Thymus (tissue), 11 donors: ENCODE results near the gene HSD11B2. TPM values are rescaled to one million over a fixed set of nuclear protein-coding genes. Genes with fewer than 3 reads are reported as not detected.

Experiments used
- DNase-seq, 9 donors: peaks; one replicate each; pipeline ENCODE4 v3.0.0-alpha.2; 2013; ENCODE audit warnings: low spot score in 9 of 9, low read depth in 6 of 9, missing footprints in 1 of 9
- H3K27ac ChIP-seq, 2 donors: one replicate each; pipeline ENCODE4 v1.5.1; 2013; ENCODE audit warnings: control low read depth in 1 of 2, low read depth in 1 of 2, low read length in 1 of 2, mild to moderate bottlenecking in 1 of 2, moderate library complexity in 1 of 2
- H3K27me3 ChIP-seq, 2 donors: one replicate each; pipeline ENCODE4 v1.5.1; 2013; ENCODE audit warnings: low read length in 1 of 2; ENCODE audit not compliant: control insufficient read depth in 2 of 2, insufficient read depth in 1 of 2
- H3K36me3 ChIP-seq, 2 donors: one replicate each; pipeline ENCODE4 v1.5.1; 2013; ENCODE audit warnings: low read length in 1 of 2, mild to moderate bottlenecking in 1 of 2, moderate library complexity in 1 of 2; ENCODE audit not compliant: control insufficient read depth in 2 of 2, insufficient read depth in 2 of 2
- H3K4me1 ChIP-seq, 2 donors: one replicate each; pipeline ENCODE4 v1.5.1; 2013; ENCODE audit warnings: low read length in 2 of 2; ENCODE audit not compliant: control insufficient read depth in 2 of 2, insufficient read depth in 2 of 2
- H3K4me3 ChIP-seq, 2 donors: one replicate each; pipeline ENCODE4 v1.5.1; 2013; ENCODE audit warnings: low read length in 2 of 2, control low read depth in 1 of 2, mild to moderate bottlenecking in 1 of 2
- H3K9me3 ChIP-seq, 2 donors: one replicate each; pipeline ENCODE4 v1.5.1; 2013; ENCODE audit warnings: low read length in 1 of 2, mild to moderate bottlenecking in 1 of 2; ENCODE audit not compliant: control insufficient read depth in 2 of 2, insufficient read depth in 1 of 2
- WGBS: extraction: QIAGEN DNeasy Blood & Tissue Kit; methylation state at CpG from one replicate; pipeline ENCODE4 v1.1.7; 2013; 5-methylcytosine and 5-hydroxymethylcytosine counted together
- polyA plus RNA-seq: library from polyadenylated mRNA; stranded (reverse); fragments of 200-250 nt; gene quantifications from one replicate; pipeline ENCODE4 v1.2.3, GENCODE V29; 2013
- total RNA-seq: library from RNA; stranded (reverse); fragments of 120-200 nt; gene quantifications from one replicate; pipeline ENCODE4 v1.2.4, GENCODE V29; 2013
- donor health status: healthy.

The HSD11B2 gene
- total and polyA plus RNA-seq, 2 donors = 0.09 to 7.8 TPM

DNA sequence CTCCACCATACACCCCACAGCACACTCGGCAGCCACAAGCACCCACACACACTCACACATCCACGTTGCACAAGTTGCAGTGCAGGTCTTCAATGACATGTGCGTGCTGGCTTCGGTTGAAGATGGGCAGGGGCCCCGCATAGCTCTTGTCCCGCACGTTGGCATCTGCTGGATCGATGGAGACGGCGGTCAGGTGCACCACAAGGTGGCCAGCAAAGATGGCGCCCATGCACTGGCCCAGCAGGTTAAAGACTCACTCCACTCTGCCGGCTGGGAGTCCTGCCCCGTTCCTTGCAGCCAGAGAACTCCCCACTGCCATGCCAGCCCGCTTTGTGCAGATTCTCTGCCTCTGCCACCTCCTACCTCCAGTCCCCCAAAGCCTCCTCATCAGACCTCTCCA, 30.0 kb upstream of the HSD11B2 start:
- peaks cover 0 to 8% of the 10 kb centered on the region in 2 donors for H3K4me1 ChIP-seq

GRCh38 chr16:67403976-67404555, 26.9 kb upstream of the HSD11B2 start:
- no peak for DNase-seq
- WGBS = 85% methylated on average over 12 of the region's 12 CpGs
- Histone ChIP-seq H3K4me1 (no peaks in the 10 kb centered on the region), H3K27me3 (peaks cover 0 to 28% of the 10 kb centered on the region in 2 donors), H3K9me3 (no peaks in the 10 kb centered on the region), H3K4me3 (no peak overlapping the region), H3K36me3 (no peaks in the 10 kb centered on the region), H3K27ac (no peak overlapping the region)

More for the DNA sequence above, 30.0 kb upstream of the HSD11B2 start:
- Histone ChIP-seq H3K27me3 (peaks cover 6 to 51% of the 10 kb centered on the region in 2 donors), H3K36me3 (no peaks in the 10 kb centered on the region), H3K4me3 (no peak overlapping the region), H3K27ac (no peak overlapping the region), H3K9me3 (no peaks in the 10 kb centered on the region)
- no peak for DNase-seq
- 99% methylated on average over 14 of the region's 14 CpGs for WGBS

- H3K4me1 ChIP-seq = no peaks in the 10 kb centered on the region
- DNase-seq = no peak
These were observed 26.1 kb upstream of the HSD11B2 start for GRCh38 chr16:67404740-67405226.

DNA sequence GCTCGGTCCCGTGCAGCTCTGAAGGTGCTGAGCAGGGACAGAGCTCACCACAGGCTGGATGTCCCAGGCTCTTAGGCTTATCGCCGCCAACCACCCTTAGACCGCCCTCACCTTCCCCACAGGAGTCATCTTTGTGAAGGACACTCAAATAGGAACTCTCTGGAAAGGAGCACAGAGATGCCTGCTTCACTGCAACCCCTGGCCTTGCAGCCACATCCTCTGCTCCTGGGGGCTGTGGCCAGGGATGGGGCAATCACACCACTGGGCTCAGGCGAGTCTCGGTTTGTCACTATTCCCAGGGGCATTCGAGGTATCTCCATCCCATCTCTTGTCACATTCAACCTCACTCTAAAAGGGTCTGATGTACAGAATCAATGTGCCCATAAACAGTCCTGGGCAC, 25.6 kb upstream of the HSD11B2 start:
- Histone ChIP-seq H3K4me3 (no peak overlapping the region), H3K27me3 (peaks cover 0 to 17% of the 10 kb centered on the region in 2 donors), H3K27ac (no peak overlapping the region), H3K4me1 (no peaks in the 10 kb centered on the region), H3K36me3 (no peaks in the 10 kb centered on the region), H3K9me3 (no peaks in the 10 kb centered on the region)
- no peak for DNase-seq
- 97% methylated on average over 8 of the region's 8 CpGs for WGBS

More at GRCh38 chr16:67404740-67405226, 26.1 kb upstream of the HSD11B2 start:
- no peak overlapping the region for H3K4me3 ChIP-seq
- no peaks in the 10 kb centered on the region for H3K9me3 ChIP-seq
- peaks cover 0 to 20% of the 10 kb centered on the region in 2 donors for H3K27me3 ChIP-seq
- WGBS = 98% methylated on average over 5 of the region's 5 CpGs
- H3K36me3 ChIP-seq = no peaks in the 10 kb centered on the region
- no peak overlapping the region for H3K27ac ChIP-seq

- Histone ChIP-seq H3K27ac (no peak overlapping the region), H3K4me3 (no peak overlapping the region), H3K36me3 (no peaks in the 10 kb centered on the region), H3K27me3 (peaks cover 0 to 16% of the 10 kb centered on the region in 2 donors), H3K9me3 (no peaks in the 10 kb centered on the region), H3K4me1 (no peaks in the 10 kb centered on the region)
- no peak for DNase-seq
- whole genome bisulfite sequencing = 96% methylated on average over 18 of the region's 18 CpGs
These were observed 24.6 kb upstream of the HSD11B2 start for GRCh38 chr16:67406111-67406971.

DNA sequence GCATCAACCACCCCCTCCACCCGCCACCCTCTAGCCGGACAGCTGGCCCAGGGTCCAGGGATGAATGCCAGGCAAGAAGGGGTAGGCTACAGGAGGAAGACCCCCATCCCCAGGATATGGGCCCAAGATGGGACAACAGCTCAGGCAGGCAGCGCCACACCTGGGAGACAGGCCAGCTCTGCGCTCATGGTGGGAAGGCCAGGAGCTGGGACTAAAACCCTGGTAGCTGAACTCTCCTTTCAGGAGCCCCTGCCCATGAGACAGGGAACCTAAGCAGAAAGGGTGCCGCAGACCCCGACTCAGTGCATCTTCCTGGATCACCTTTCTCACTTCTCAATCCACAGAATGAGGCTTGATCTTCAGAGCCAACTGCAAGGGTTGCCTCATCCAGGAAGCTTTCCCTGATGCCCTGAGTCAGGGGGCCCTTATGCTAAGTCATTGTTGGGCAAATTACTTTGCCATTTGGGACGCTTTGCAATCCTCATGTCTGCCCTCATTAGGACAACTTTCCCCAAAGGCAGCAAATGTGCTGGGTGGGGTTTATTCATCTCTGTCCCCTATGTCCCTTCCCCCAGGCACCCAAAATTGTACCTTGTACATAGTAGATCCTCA, 23.6 kb upstream of the HSD11B2 start:
- Histone ChIP-seq H3K27ac (no peak overlapping the region), H3K27me3 (peaks cover 0 to 14% of the 10 kb centered on the region in 2 donors), H3K36me3 (no peaks in the 10 kb centered on the region), H3K9me3 (no peaks in the 10 kb centered on the region), H3K4me3 (no peak overlapping the region), H3K4me1 (no peaks in the 10 kb centered on the region)
- 97% methylated on average over 7 of the region's 7 CpGs for WGBS
- no peak for DNase-seq

DNA sequence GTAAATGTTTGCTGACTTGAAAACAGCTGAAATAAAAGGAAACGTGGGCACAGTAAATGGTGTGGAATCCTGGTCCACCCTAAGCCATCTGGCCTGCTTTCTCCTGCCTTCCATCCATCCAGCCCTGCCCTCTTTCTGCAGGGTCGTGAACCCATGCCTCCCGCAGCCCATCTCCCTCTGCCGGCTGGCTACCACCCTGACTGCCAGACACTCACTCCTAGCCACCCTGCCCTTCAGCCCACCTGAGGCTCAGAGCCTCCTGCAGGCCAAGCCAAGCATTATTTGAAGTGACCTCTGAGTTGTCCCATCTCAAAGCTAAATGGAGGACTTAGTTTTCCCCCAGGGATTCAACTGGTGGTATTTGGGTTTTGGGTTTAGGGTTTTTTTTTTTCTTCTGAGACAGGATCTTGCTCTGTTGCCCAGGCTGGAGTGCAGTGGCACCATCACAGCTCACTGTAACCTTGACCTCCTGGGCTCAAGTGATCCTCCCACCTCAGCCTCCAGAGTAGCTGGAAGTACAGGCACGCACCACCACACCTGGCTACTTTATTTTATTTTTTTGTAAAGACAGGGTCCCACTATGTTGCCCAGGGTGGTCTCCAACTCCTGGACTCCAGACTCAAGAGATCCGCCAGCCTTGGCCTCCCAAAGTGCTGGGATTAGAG, 23.0 kb upstream of the HSD11B2 start:
- H3K27me3 ChIP-seq = peaks cover 0 to 14% of the 10 kb centered on the region in 2 donors
- H3K36me3 ChIP-seq = no peaks in the 10 kb centered on the region
- WGBS = 96% methylated on average over 6 of the region's 6 CpGs
- no peak overlapping the region for H3K4me3 ChIP-seq
- H3K9me3 ChIP-seq = no peaks in the 10 kb centered on the region
- no peak for DNase-seq
- peaks cover 0 to 2% of the 10 kb centered on the region in 2 donors for H3K4me1 ChIP-seq
- no peak overlapping the region for H3K27ac ChIP-seq

- no peaks in the 10 kb centered on the region for H3K36me3 ChIP-seq
- no peak for DNase-seq
- 97% methylated on average over 9 of the region's 9 CpGs for WGBS
- H3K4me1 ChIP-seq = peaks cover 0 to 2% of the 10 kb centered on the region in 2 donors
- peaks cover 4 to 20% of the 10 kb centered on the region in 2 donors for H3K27me3 ChIP-seq
- no peaks in the 10 kb centered on the region for H3K9me3 ChIP-seq
- no peak overlapping the region for H3K4me3 ChIP-seq
- no peak overlapping the region for H3K27ac ChIP-seq
These were observed 21.3 kb upstream of the HSD11B2 start for GRCh38 chr16:67409631-67410030.
